ENCODE data around the gene GGTA1. TPM values are rescaled to one million over a fixed set of nuclear protein-coding genes. Genes with fewer than 3 reads are reported as not detected.
"Not testable (repeated sequence)": the region's sequence is repeated elsewhere in the genome, so short reads cannot be mapped to it uniquely, and the experiment has no call there.

Gene GGTA1
- 9.6 TPM for total RNA-seq

DNA sequence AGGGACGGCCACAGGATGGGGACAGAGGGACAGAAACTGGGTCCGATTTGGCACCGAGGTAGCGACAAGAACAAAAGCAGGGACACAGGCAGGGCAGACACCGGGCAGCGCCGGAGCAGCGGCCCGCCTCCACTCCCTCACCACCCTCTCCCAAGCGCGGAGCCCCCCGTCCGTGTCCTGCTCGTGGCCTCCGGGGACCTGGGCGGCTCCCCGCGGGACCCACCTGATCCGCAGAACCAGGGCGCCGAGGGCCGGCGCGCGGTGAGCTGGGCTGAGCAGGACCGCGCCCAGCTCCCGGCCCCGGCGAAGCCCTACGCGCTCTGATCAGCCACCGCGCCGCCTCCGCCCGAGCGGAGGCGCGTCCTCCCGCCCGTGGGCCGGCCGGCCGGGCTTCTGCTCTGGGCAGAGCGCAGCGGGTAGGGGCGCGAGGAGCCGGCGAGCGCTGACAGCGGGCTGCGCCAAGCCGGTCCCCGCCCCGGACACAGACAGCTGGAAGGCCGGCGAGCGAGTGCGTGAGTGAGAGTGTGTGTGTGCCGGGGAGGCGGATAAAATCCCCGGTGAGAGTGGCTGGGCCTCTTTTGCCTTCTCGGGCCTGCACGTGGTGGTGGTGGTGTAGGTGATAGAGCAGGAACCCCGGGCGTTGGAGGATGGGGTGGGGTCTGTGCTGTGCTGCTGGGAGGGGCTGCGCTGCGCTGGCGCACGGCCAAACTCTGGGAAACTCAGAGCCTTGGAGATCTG lies at the start of gene GGTA1:
Gene GGTA1, minus strand, starts transcription at position 418 of the 738 bp plus-strand sequence. CDS start 31,922 bp downstream, outside the sequence.
- peaks cover 53% of the 10 kb centered on the region for H3K4me1 ChIP-seq (ENCODE audit: insufficient read depth, low read length)
- no peaks in the 10 kb centered on the region for H3K9me3 ChIP-seq (ENCODE audit: low read depth, low read length)
- peaks cover 5% of the 10 kb centered on the region for H3K27me3 ChIP-seq (ENCODE audit: insufficient read depth, low read length)
- H3K4me3 ChIP-seq (ENCODE audit: low read length) = peak within 1 kb of the TSS; percentile 40

DNA sequence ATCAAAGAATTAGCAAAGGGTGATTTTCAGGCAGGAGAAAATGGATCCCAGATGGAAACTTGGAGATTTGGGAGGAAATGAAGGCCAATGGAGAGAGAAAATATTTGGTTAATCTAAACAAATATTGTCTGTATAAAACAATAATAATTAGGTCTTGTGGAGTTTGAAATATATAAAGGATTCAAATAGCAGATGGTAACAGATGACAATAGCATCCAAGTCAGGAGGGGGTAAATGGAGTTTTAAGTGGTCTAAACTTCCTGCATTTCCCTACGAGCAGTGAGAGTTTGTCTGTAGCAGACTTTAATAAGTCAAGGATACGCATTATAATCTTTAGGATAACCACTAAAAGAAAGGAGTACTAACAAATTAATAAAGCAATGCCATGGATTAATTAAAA lies 49.0 kb upstream of the GGTA1 start:
- H3K4me3 ChIP-seq (ENCODE audit: low read length) = no peak overlapping the region
- peaks cover 26% of the 10 kb centered on the region for H3K4me1 ChIP-seq (ENCODE audit: insufficient read depth, low read length)
- no peaks in the 10 kb centered on the region for H3K9me3 ChIP-seq (ENCODE audit: low read depth, low read length)
- no peaks in the 10 kb centered on the region for H3K27me3 ChIP-seq (ENCODE audit: insufficient read depth, low read length)

DNA sequence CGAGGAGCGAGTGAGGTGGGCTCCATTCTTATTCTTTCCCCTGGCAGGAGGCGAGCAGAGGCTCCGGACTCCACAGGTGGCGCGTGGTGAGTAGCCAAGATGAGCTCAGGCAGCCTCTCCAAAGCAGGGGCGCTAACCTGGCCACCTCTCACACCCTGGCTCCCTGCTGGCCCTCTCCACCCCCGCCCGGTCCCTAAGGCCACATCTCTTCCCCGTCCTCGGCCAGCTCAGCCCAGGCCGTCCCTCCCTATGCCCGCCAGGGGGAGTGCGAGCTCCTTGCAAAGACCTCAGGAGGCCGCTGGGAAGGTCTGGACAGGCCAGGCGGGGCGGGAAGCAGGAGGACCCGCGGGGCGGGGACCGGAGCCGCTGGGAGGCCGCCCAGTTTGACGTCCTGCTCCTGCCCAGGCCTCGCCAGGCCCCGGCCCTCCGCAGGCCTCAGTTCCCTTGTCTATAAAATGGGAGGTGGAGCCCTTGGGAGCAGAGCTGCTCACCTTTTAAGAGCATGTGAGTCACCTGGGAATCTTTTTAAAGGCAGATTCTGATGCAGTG lies 46.3 kb upstream of the GGTA1 start:
- Histone ChIP-seq H3K27me3 (ENCODE audit: insufficient read depth, low read length) (no peaks in the 10 kb centered on the region), H3K4me1 (ENCODE audit: insufficient read depth, low read length) (peaks cover 14% of the 10 kb centered on the region), H3K9me3 (ENCODE audit: low read depth, low read length) (no peaks in the 10 kb centered on the region), H3K4me3 (ENCODE audit: low read length) (no peak overlapping the region)

DNA sequence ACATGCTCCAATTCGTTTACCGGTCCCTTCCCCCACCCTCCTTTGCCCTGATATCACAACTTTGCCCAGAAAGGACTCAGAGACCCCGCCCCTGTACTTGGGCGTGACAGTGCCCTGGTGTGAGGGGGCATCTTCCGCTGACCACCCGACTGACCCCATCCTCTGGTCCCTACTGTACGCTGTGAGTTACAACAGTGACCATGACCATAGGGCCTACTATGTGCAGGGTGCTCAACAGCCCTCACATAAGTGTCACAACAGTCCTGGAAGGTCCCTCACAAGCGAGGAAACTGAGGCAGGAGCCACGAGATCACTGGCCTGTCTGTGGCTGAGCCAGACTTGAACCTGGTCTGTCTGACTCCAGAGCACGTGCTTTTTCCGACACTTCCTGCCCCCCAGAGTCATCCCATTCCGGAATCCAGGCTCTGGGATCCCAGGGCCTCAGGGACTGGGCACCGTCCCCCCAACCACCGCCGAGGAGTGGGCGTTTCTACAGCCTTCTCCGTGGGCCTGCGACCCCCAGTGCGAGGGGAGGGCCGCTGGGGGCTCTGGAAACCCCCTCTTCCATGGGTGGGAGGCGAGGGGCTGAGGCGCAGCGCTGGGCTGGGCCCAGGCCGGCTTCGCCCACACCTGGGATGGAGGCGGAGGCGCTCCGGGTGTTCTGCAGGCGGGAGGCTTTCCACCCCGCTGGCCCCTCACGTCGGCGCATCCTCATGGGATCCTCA lies 45.7 kb upstream of the GGTA1 start:
- Histone ChIP-seq H3K27me3 (ENCODE audit: insufficient read depth, low read length) (no peaks in the 10 kb centered on the region), H3K4me3 (ENCODE audit: low read length) (no peak overlapping the region), H3K9me3 (ENCODE audit: low read depth, low read length) (no peaks in the 10 kb centered on the region), H3K4me1 (ENCODE audit: insufficient read depth, low read length) (peaks cover 7% of the 10 kb centered on the region)

DNA sequence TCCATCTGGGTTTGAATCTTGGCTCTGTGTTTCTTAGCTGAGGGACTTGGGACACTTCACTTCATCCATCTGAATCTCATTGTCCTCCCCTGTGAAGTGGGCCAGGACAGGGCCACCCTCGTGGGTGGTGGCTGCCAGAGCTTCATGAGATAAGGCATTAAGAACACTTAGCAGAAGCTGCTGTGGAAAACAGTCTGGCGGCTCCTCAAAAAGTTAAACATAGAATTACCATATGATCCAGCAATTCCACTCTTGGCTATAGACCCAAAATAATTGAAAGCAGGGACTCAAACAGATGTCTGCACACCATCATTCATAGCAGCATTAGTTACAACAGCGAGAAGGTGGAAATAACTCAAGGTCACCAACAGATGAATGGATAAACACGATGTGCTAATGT lies 42.4 kb upstream of the GGTA1 start:
- Histone ChIP-seq H3K4me3 (ENCODE audit: low read length) (no peak overlapping the region), H3K9me3 (ENCODE audit: low read depth, low read length) (no peaks in the 10 kb centered on the region), H3K27me3 (ENCODE audit: insufficient read depth, low read length) (no peaks in the 10 kb centered on the region), H3K4me1 (ENCODE audit: insufficient read depth, low read length) (peaks cover 6% of the 10 kb centered on the region)

DNA sequence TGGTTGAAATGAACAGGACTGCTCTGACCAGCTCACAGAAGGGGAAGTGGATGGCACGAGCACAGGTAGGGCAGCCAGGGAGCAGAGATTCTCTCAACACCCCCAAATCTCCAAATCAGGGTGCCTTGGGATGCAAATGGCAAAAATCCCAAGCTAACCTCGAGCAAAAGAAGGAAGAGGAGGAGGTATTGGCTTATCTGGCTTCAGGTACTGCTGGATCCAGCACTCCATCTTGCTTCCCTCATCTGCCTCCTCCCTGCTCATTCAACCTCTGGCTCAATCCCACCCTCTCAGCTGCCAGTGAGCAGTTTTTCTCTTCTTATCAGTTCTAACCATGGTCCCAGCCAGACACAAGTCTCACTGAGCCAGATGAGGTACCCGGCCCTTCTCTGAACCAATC lies 41.6 kb upstream of the GGTA1 start:
- H3K4me3 ChIP-seq (ENCODE audit: low read length) = no peak overlapping the region
- no peaks in the 10 kb centered on the region for H3K9me3 ChIP-seq (ENCODE audit: low read depth, low read length)
- H3K4me1 ChIP-seq (ENCODE audit: insufficient read depth, low read length) = peaks cover 6% of the 10 kb centered on the region
- H3K27me3 ChIP-seq (ENCODE audit: insufficient read depth, low read length) = no peaks in the 10 kb centered on the region

DNA sequence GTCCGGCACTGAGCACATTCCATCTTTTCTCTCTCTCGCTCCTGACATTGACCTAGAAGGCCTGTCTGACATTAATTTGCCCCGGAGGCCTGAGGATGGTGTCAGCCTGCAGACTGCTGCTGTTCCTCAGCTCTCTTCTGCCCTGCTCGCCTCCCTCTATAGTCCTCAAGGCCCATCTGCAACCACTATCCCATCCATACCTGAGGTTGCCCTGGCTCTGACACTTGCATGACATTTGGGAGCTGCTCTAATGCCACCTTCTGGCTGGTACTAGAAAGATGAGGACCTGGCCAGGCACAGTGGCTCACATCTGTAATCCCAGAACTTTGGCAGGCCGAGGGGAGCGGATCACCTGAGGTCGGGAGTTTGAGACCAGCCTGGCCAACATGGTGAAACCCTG lies 38.6 kb upstream of the GGTA1 start:
- Histone ChIP-seq H3K4me3 (ENCODE audit: low read length) (no peak overlapping the region), H3K4me1 (ENCODE audit: insufficient read depth, low read length) (no peaks in the 10 kb centered on the region), H3K27me3 (ENCODE audit: insufficient read depth, low read length) (no peaks in the 10 kb centered on the region)

DNA sequence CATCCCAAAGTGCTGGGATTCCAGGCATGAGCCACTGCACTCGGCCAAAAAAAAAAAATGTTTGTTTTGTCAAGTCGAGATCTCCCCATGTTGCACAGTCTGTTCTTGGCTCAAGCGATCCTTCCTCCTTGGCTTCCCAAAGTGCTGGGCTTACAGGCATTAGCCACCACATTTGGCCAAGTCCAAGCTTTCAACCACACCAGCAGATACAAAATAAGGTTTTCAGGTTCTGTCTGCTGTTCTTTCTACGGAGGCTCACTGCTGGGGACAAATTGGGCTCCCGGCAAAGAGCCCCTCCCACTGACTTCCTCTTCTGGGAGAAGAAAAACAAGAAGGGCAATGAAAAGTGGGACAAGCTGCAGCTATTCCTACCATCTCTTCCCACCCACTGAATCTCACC lies 37.6 kb upstream of the GGTA1 start:
- H3K27me3 ChIP-seq (ENCODE audit: insufficient read depth, low read length) = no peaks in the 10 kb centered on the region
- H3K9me3 ChIP-seq (ENCODE audit: low read depth, low read length) = no peaks in the 10 kb centered on the region
- no peaks in the 10 kb centered on the region for H3K4me1 ChIP-seq (ENCODE audit: insufficient read depth, low read length)
- H3K4me3 ChIP-seq (ENCODE audit: low read length) = no peak overlapping the region

More for the DNA sequence above, 38.6 kb upstream of the GGTA1 start:
- no peaks in the 10 kb centered on the region for H3K9me3 ChIP-seq (ENCODE audit: low read depth, low read length)

DNA sequence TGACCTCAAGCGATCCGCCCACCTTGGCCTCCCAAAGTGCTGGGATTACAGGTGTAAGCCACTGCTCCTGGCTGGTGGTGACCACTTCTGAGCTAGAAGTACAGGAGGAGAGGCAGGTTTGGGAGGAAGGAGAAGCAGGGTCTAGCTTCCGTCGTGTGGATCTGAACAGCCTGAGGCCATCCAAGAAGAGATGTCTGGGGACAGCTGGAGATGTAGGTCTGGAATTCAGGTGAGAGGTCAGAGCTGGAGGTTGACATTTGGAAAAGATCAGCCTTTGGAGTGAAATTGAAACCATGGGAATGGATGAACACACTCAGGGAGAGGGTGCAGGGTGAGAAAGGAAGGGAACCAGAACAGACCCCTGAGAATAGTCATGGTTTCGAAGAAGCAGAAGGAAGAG lies 33.2 kb upstream of the GGTA1 start:
- H3K9me3 ChIP-seq (ENCODE audit: low read depth, low read length) = no peaks in the 10 kb centered on the region
- no peaks in the 10 kb centered on the region for H3K27me3 ChIP-seq (ENCODE audit: insufficient read depth, low read length)
- H3K4me1 ChIP-seq (ENCODE audit: insufficient read depth, low read length) = no peaks in the 10 kb centered on the region
- H3K4me3 ChIP-seq (ENCODE audit: low read length) = no peak overlapping the region

DNA sequence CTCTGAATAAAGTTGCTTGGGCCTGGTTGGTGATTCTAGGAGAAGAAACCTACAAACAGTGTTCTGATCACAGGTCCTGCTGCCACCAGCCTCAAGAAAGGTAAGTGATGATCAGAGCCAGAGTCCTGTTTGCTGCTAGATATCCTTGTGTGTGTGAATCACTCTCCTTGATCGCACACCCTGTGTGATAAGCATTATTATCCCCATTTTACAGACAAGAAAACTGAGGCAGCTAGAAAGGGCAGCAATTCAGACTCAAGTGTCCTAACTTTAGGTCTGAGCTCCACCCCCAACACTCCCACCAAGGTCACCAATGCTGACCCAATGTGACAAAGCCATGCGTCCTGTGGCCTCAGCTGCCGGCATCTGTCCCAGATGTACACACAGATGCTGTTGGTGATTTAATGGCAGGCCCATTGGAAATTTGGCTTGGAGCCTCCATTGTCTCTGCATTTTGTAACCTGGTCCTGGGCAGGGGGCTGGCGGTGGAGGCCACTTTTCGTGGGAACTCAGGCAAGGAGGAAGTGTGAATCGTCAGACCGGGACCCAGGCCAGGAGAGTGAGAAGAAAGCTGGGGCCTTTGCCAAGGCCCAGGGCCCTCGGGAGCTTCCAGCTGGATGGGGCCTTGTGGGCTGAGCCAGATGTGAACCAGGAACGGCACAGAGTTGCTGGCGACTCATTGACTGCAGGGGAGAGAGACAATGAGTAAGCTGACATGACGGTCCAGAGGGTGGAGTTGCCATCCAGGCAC lies 29.8 kb upstream of the GGTA1 start:
- Histone ChIP-seq H3K9me3 (ENCODE audit: low read depth, low read length) (no peaks in the 10 kb centered on the region), H3K4me3 (ENCODE audit: low read length) (no peak overlapping the region), H3K27me3 (ENCODE audit: insufficient read depth, low read length) (no peaks in the 10 kb centered on the region), H3K4me1 (ENCODE audit: insufficient read depth, low read length) (no peaks in the 10 kb centered on the region)

DNA sequence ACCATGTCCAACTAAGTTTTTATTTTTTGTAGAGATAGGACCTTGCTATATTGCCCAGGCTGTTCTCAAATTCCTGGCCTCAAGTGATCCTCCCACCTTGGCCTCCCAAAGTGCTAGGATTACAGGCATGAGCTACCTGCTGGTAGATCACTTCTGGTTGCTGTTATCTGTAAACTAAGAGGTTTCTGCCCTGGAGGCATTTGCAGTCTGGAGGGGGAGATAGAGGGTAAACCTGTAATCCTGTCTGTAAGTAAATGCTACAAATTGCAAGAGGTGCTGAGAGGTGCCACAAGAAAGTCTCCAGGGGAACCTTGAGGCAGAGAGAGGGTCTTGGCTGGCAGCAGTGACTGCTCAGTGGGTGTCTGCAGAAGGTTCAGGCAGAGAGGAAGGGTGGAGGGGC lies 29.0 kb upstream of the GGTA1 start:
- Histone ChIP-seq H3K27me3 (ENCODE audit: insufficient read depth, low read length) (no peaks in the 10 kb centered on the region), H3K4me1 (ENCODE audit: insufficient read depth, low read length) (no peaks in the 10 kb centered on the region), H3K4me3 (ENCODE audit: low read length) (no peak overlapping the region), H3K9me3 (ENCODE audit: low read depth, low read length) (no peaks in the 10 kb centered on the region)

DNA sequence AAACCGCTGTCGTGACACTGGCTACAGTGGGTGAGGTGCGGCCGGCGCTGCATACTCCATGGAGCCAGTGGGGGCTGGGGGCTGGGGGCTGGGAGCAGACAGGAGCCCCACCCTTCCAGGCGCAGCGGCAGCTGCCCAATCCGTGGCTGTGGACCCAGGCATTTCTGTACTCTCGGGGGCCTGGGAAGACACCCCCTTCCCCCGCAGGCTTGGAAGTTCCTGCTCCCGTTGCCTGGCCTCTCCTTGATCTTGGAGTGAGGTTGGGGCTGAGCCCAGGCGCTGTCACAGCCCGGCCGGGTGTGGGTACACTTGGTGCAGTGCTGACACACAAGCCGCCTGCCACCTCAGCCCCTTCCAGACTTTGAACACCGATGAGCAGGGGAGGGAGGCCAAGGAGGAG lies 27.7 kb upstream of the GGTA1 start:
- no peaks in the 10 kb centered on the region for H3K9me3 ChIP-seq (ENCODE audit: low read depth, low read length)
- no peaks in the 10 kb centered on the region for H3K4me1 ChIP-seq (ENCODE audit: insufficient read depth, low read length)
- no peak overlapping the region for H3K4me3 ChIP-seq (ENCODE audit: low read length)
- H3K27me3 ChIP-seq (ENCODE audit: insufficient read depth, low read length) = no peaks in the 10 kb centered on the region

DNA sequence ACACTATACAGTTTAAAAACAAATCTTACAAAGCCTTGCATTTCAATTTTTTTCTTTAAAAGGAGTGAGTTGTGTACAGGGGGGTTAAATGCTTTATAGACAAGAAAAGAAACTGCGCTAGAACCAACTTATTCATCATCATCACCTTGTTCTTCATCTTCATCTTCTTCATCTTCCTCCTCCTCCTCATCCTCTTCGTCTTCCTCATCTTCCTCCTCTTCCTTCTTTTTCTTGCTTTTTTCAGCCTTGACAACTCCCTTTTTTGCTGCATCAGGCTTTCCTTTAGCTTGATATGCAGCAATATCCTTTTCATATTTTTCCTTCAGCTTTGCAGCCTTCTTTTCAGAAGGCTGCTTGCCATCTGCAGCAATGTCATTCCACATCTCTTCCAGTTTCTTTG lies 20.0 kb upstream of the GGTA1 start:
- not testable (repeated sequence) for H3K9me3 ChIP-seq (ENCODE audit: low read depth, low read length); H3K27me3 ChIP-seq (ENCODE audit: insufficient read depth, low read length); H3K4me1 ChIP-seq (ENCODE audit: insufficient read depth, low read length); H3K4me3 ChIP-seq (ENCODE audit: low read length)

DNA sequence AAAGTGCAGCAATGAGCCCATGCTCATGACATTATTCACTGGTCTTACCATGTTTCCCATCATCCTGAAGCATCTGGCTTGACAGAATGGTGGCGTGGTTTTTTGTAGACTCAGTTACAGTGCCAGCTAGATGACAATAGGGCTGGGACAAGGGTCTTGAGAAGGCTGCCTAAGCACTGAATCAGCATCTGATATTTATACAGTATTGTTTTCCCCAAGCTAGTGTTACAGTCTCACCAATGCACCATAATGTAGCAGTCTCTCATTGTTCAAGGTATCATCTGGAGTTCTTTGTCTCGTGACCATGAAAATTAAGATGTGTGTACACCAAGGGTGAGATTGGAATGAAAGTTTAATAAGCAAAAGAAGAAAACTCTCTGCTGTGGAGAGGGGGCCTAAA lies 19.0 kb upstream of the GGTA1 start:
- H3K9me3 ChIP-seq (ENCODE audit: low read depth, low read length) = no peaks in the 10 kb centered on the region
- no peaks in the 10 kb centered on the region for H3K4me1 ChIP-seq (ENCODE audit: insufficient read depth, low read length)
- no peaks in the 10 kb centered on the region for H3K27me3 ChIP-seq (ENCODE audit: insufficient read depth, low read length)
- no peak overlapping the region for H3K4me3 ChIP-seq (ENCODE audit: low read length)

DNA sequence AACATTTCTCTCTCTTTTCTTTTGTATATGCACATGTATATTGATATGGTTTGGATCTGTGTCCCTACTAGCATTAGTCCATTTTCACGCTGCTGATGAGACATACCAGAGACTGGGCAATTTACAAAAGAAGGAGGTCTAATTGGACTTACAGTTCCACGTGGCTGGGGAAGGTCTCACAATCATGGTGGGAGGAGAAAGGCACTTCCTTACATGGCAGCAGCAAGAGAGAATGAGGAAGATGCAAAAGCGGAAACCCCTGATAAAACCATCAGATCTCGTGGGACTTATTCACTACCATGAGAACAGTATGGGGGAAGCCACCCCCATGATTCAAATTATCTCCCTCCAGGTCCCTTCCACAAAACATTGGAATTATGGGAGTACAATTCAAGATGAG lies 13.5 kb upstream of the GGTA1 start:
- not testable (repeated sequence) for H3K4me1 ChIP-seq (ENCODE audit: insufficient read depth, low read length); H3K4me3 ChIP-seq (ENCODE audit: low read length); H3K9me3 ChIP-seq (ENCODE audit: low read depth, low read length); H3K27me3 ChIP-seq (ENCODE audit: insufficient read depth, low read length)

All from mononuclear cell (primary cell).